Left forelimb (tissue), 1 donor: ENCODE data around the gene GMPPA.

Source experiments
- DNase-seq: peaks from one replicate; pipeline ENCODE4 v3.0.0-alpha.2; 2018; ENCODE audit warnings: low spot score

The GMPPA gene

GRCh38 chr2:219498280-219499057 is at the start of gene GMPPA:
GMPPA (plus strand) TSS chr2:219498891; CDS start chr2:219499976, 1,085 bp downstream.
- DNase-seq: peak; percentile 99

- DNase-seq: no peak
Observed at GRCh38 chr2:219449609-219450008, 49.1 kb upstream of the GMPPA start.

GRCh38 chr2:219451661-219452360 is 46.9 kb upstream of the GMPPA start:
- DNase-seq: no peak

GRCh38 chr2:219452361-219453317 is 46.1 kb upstream of the GMPPA start:
- DNase-seq: no peak

GRCh38 chr2:219453671-219454590 is 44.8 kb upstream of the GMPPA start:
- no peak for DNase-seq

- no peak for DNase-seq
Observed at GRCh38 chr2:219455581-219455980, 43.1 kb upstream of the GMPPA start.

GRCh38 chr2:219457784-219458369 is 40.8 kb upstream of the GMPPA start:
- no peak for DNase-seq

- no peak for DNase-seq
Observed at GRCh38 chr2:219458996-219459395, 39.7 kb upstream of the GMPPA start.

GRCh38 chr2:219459460-219460311 is 39.0 kb upstream of the GMPPA start:
- DNase-seq: no peak

- no peak for DNase-seq
Observed at GRCh38 chr2:219460424-219460926, 38.2 kb upstream of the GMPPA start.

- DNase-seq: no peak
Observed at GRCh38 chr2:219461047-219461514, 37.6 kb upstream of the GMPPA start.

- DNase-seq: no peak
Observed at GRCh38 chr2:219461669-219462068, 37.0 kb upstream of the GMPPA start.

- no peak for DNase-seq
Observed at GRCh38 chr2:219462349-219462748, 36.3 kb upstream of the GMPPA start.

- DNase-seq: no peak
Observed at GRCh38 chr2:219464286-219465032, 34.2 kb upstream of the GMPPA start.

GRCh38 chr2:219465659-219466561 is 32.8 kb upstream of the GMPPA start:
- no peak for DNase-seq

GRCh38 chr2:219466816-219467735 is 31.6 kb upstream of the GMPPA start:
- no peak for DNase-seq

GRCh38 chr2:219467736-219468075 is 31.0 kb upstream of the GMPPA start:
- no peak for DNase-seq
